Fibroblast of villous mesenchyme (primary cell): ENCODE data around the gene SERPINB1. TPM values are rescaled to one million over a fixed set of nuclear protein-coding genes. Genes with fewer than 3 reads are reported as not detected.
A peak's percentile ranks its signal among the peaks of the same experiment; 100 is the strongest.

Experiments
- DNase-seq: peaks from one replicate; pipeline ENCODE4 v3.0.0-alpha.2; 2010; ENCODE audit warnings: low read depth
- H3K4me3 ChIP-seq: 2 replicates; pipeline ENCODE4 v1.5.1; 2011; ENCODE audit warnings: low read depth, mild to moderate bottlenecking, low read length
- total RNA-seq: library from RNA; depleted of rRNA; stranded (reverse); fragments of >200 nt; gene quantifications from 2 replicates; pipeline ENCODE4 v1.2.3, GENCODE V29; 2012
- TF ChIP-seq, protein P1 (sequence below): IDR thresholded peaks from 2 replicates; pipeline ENCODE4 v1.5.1; 2012; ENCODE audit warnings: low read depth, mild to moderate bottlenecking, low read length; ENCODE audit not compliant: insufficient read depth

The SERPINB1 gene
- total RNA-seq, 1 donor = 25.9 TPM

DNA sequence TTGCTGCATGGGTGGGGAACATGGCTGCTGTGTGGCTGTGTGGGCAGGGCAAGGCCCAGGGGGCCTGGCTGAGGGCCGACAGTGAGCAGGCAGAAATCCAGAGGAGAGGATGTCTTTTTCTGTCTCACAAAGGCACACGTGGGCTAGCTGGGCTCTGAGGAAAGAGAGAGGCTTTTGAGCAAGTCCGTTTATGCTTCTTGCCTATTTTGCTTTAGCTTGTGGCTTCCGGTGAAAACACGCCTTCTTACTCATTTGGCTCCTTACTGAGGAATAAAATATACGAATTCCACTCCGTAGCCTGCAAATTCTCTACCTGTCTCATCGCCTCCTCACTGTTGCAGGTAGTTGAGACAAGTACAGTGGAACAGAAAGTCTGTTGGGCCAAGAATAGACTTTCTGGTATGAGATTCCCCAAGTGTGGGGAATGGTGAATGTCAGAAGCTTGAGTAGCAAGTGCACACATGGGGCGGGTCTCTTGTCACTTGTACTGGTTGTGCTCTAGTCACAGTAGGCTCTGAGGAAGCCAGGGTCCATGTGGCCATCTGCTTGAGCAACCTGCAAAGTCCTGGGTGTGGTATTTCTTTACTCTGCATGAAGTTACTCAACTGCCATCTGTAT is 48.0 kb downstream of the SERPINB1 start:
- no peak for DNase-seq
- H3K4me3 ChIP-seq = no peak overlapping the region
- TF ChIP-seq, protein P1, sequence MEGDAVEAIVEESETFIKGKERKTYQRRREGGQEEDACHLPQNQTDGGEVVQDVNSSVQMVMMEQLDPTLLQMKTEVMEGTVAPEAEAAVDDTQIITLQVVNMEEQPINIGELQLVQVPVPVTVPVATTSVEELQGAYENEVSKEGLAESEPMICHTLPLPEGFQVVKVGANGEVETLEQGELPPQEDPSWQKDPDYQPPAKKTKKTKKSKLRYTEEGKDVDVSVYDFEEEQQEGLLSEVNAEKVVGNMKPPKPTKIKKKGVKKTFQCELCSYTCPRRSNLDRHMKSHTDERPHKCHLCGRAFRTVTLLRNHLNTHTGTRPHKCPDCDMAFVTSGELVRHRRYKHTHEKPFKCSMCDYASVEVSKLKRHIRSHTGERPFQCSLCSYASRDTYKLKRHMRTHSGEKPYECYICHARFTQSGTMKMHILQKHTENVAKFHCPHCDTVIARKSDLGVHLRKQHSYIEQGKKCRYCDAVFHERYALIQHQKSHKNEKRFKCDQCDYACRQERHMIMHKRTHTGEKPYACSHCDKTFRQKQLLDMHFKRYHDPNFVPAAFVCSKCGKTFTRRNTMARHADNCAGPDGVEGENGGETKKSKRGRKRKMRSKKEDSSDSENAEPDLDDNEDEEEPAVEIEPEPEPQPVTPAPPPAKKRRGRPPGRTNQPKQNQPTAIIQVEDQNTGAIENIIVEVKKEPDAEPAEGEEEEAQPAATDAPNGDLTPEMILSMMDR = no peak

GRCh38 chr6:2792330-2793110 is 49.1 kb downstream of the SERPINB1 start:
- TF ChIP-seq, protein P1 = no peak
- no peak for DNase-seq
- no peak overlapping the region for H3K4me3 ChIP-seq

- TF ChIP-seq, protein P1 = no peak
- H3K4me3 ChIP-seq = no peak overlapping the region
- no peak for DNase-seq
Measured at GRCh38 chr6:2791450-2791974, 50.2 kb downstream of the SERPINB1 start.

GRCh38 chr6:2790588-2791449 is 50.8 kb downstream of the SERPINB1 start:
- no peak overlapping the region for H3K4me3 ChIP-seq
- peak; percentile 83 for DNase-seq

GRCh38 chr6:2786269-2786668 is 55.4 kb downstream of the SERPINB1 start:
- no peak overlapping the region for H3K4me3 ChIP-seq
- no peak for DNase-seq
- TF ChIP-seq, protein P1 = no peak

More at GRCh38 chr6:2790588-2791449, 50.8 kb downstream of the SERPINB1 start:
- TF ChIP-seq, protein P1 = peak; percentile 86

- H3K4me3 ChIP-seq = no peak overlapping the region
- no peak for DNase-seq
- TF ChIP-seq, protein P1 = no peak
Measured at GRCh38 chr6:2784930-2785329, 56.7 kb downstream of the SERPINB1 start.
